ENCODE data around the gene FPR2.

FPR2 gene

GRCh38 chr19:51713319-51714285 is 47.4 kb upstream of the FPR2 start:
- no peaks in the 10 kb centered on the region for H3K9me3 ChIP-seq (ENCODE audit: insufficient read depth, low read length)
- no peak overlapping the region for H3K4me2 ChIP-seq (ENCODE audit: low read length)
- no peaks in the 10 kb centered on the region for H4K20me1 ChIP-seq (ENCODE audit: insufficient read depth, low read length)
- H3K36me3 ChIP-seq (replicated peaks; ENCODE audit: low read depth, low read length): no peaks in the 10 kb centered on the region
- no peak overlapping the region for H3K4me3 ChIP-seq (ENCODE audit: low read length)
- no peaks in the 10 kb centered on the region for H3K79me2 ChIP-seq (ENCODE audit: low read length)
- H3K9ac ChIP-seq (ENCODE audit: low read length): no peak overlapping the region
- no peak for TF ChIP-seq CTCF (IDR thresholded peaks at IDR 0.05; ENCODE audit: low read depth, low read length)
- no peak for TF ChIP-seq EZH2phosphoT487 (IDR thresholded peaks at IDR 0.05; ENCODE audit: low read depth)
- peaks cover 9% of the 10 kb centered on the region; the same call in 1 of the 2 replicates for H3K27me3 ChIP-seq (ENCODE audit: low read depth, low read length)
- H2AFZ ChIP-seq (ENCODE audit: low read depth, low read length): no peak overlapping the region
- H3K27ac ChIP-seq (ENCODE audit: low read length): no peak overlapping the region
- peaks cover 15% of the 10 kb centered on the region for H3K4me1 ChIP-seq (ENCODE audit: low read length)

- no peaks in the 10 kb centered on the region for H3K36me3 ChIP-seq (replicated peaks; ENCODE audit: low read depth, low read length)
- TF ChIP-seq EZH2phosphoT487 (IDR thresholded peaks at IDR 0.05; ENCODE audit: low read depth) (no peak), CTCF (IDR thresholded peaks at IDR 0.05; ENCODE audit: low read depth, low read length) (no peak)
These were observed 46.1 kb upstream of the FPR2 start for GRCh38 chr19:51714848-51715247.

GRCh38 chr19:51715850-51716249 is 45.1 kb upstream of the FPR2 start:
- no peaks in the 10 kb centered on the region for H4K20me1 ChIP-seq (ENCODE audit: insufficient read depth, low read length)
- H3K79me2 ChIP-seq (ENCODE audit: low read length): no peaks in the 10 kb centered on the region
- no peak for TF ChIP-seq CTCF (IDR thresholded peaks at IDR 0.05; ENCODE audit: low read depth, low read length)
- no peak for TF ChIP-seq EZH2phosphoT487 (IDR thresholded peaks at IDR 0.05; ENCODE audit: low read depth)
- H3K4me1 ChIP-seq (ENCODE audit: low read length): peaks cover 15% of the 10 kb centered on the region
- no peaks in the 10 kb centered on the region for H3K36me3 ChIP-seq (replicated peaks; ENCODE audit: low read depth, low read length)
- no peak overlapping the region for H3K27ac ChIP-seq (ENCODE audit: low read length)
- no peak overlapping the region for H2AFZ ChIP-seq (ENCODE audit: low read depth, low read length)
- no peak overlapping the region for H3K4me2 ChIP-seq (ENCODE audit: low read length)
- H3K27me3 ChIP-seq (ENCODE audit: low read depth, low read length): peaks cover 6% of the 10 kb centered on the region; the same call in 1 of the 2 replicates
- H3K9ac ChIP-seq (ENCODE audit: low read length): no peak overlapping the region
- no peak overlapping the region for H3K4me3 ChIP-seq (ENCODE audit: low read length)
- no peaks in the 10 kb centered on the region for H3K9me3 ChIP-seq (ENCODE audit: insufficient read depth, low read length)

More at GRCh38 chr19:51714848-51715247, 46.1 kb upstream of the FPR2 start:
- Histone ChIP-seq H3K4me2 (ENCODE audit: low read length) (no peak overlapping the region), H3K9me3 (ENCODE audit: insufficient read depth, low read length) (no peaks in the 10 kb centered on the region), H3K27ac (ENCODE audit: low read length) (no peak overlapping the region), H3K9ac (ENCODE audit: low read length) (no peak overlapping the region), H4K20me1 (ENCODE audit: insufficient read depth, low read length) (no peaks in the 10 kb centered on the region), H3K4me3 (ENCODE audit: low read length) (no peak overlapping the region), H3K27me3 (ENCODE audit: low read depth, low read length) (peaks cover 9% of the 10 kb centered on the region; the same call in 1 of the 2 replicates), H3K79me2 (ENCODE audit: low read length) (no peaks in the 10 kb centered on the region), H3K4me1 (ENCODE audit: low read length) (peaks cover 15% of the 10 kb centered on the region), H2AFZ (ENCODE audit: low read depth, low read length) (no peak overlapping the region)

- H4K20me1 ChIP-seq (ENCODE audit: insufficient read depth, low read length): no peaks in the 10 kb centered on the region
- no peaks in the 10 kb centered on the region for H3K79me2 ChIP-seq (ENCODE audit: low read length)
These were observed 44.1 kb upstream of the FPR2 start for GRCh38 chr19:51716925-51717324.

More at GRCh38 chr19:51716925-51717324, 44.1 kb upstream of the FPR2 start:
- no peak overlapping the region for H2AFZ ChIP-seq (ENCODE audit: low read depth, low read length)
- H3K27ac ChIP-seq (ENCODE audit: low read length): no peak overlapping the region
- no peaks in the 10 kb centered on the region for H3K36me3 ChIP-seq (replicated peaks; ENCODE audit: low read depth, low read length)
- no peak overlapping the region for H3K4me2 ChIP-seq (ENCODE audit: low read length)
- H3K4me3 ChIP-seq (ENCODE audit: low read length): no peak overlapping the region
- no peak overlapping the region for H3K9ac ChIP-seq (ENCODE audit: low read length)
- no peaks in the 10 kb centered on the region for H3K27me3 ChIP-seq (ENCODE audit: low read depth, low read length)
- peaks cover 5% of the 10 kb centered on the region for H3K4me1 ChIP-seq (ENCODE audit: low read length)
- TF ChIP-seq CTCF (IDR thresholded peaks at IDR 0.05; ENCODE audit: low read depth, low read length): no peak
- no peaks in the 10 kb centered on the region for H3K9me3 ChIP-seq (ENCODE audit: insufficient read depth, low read length)
